Spleen (tissue), 11 donors: Measurements from ENCODE around the gene ADAMTS3. TPM values are rescaled to one million over a fixed set of nuclear protein-coding genes. Genes with fewer than 3 reads are reported as not detected.

Source experiments
- DNase-seq: peaks from one replicate; pipeline ENCODE4 v3.0.0-alpha.2; 2020
- H3K27ac ChIP-seq, 8 donors: fragments of 200-600 bp; sonication (generic) in 7 of 8; 1 replicate in 4 of 8; 2 replicates in 4 of 8; pipeline versions ENCODE4 v1.5.0 to v1.8.0; 2016 to 2021; ENCODE audit warnings: inconsistent platforms in 4 of 8, mild to moderate bottlenecking in 4 of 8, moderate library complexity in 1 of 8
- H3K27me3 ChIP-seq, 7 donors: fragments of 200-600 bp; sonication (generic) in 6 of 7; replicated peaks in 1 of 7; 1 replicate in 4 of 7; 2 replicates in 3 of 7; pipeline versions ENCODE4 v1.5.0 to v1.8.0; 2016 to 2021; ENCODE audit warnings: inconsistent platforms in 3 of 7, mild to moderate bottlenecking in 1 of 7
- H3K36me3 ChIP-seq, 6 donors: fragments of 200-600 bp; sonication (generic) in 5 of 6; 1 replicate in 4 of 6; 2 replicates in 2 of 6; pipeline versions ENCODE4 v1.5.0 to v1.8.0; 2016 to 2021; ENCODE audit warnings: inconsistent platforms in 2 of 6
- H3K4me1 ChIP-seq, 6 donors: fragments of 200-600 bp; sonication (generic) in 5 of 6; 1 replicate in 3 of 6; 2 replicates in 3 of 6; pipeline versions ENCODE4 v1.5.0 to v1.8.0; 2016 to 2021; ENCODE audit warnings: inconsistent platforms in 3 of 6
- H3K4me3 ChIP-seq, 8 donors: fragments of 200-600 bp; sonication (generic) in 7 of 8; 1 replicate in 4 of 8; 2 replicates in 4 of 8; pipeline versions ENCODE4 v1.5.0 to v1.8.0; 2016 to 2021; ENCODE audit warnings: inconsistent platforms in 4 of 8, mild to moderate bottlenecking in 4 of 8, moderate library complexity in 2 of 8
- H3K9me3 ChIP-seq, 8 donors: fragments of 200-600 bp; sonication (generic) in 7 of 8; 1 replicate in 4 of 8; 2 replicates in 4 of 8; pipeline versions ENCODE4 v1.5.0 to v1.8.0; 2016 to 2021; ENCODE audit warnings: inconsistent platforms in 4 of 8
- POLR2A ChIP-seq, 3 donors: fragments of 450-650 bp; IDR thresholded peaks; one replicate each; pipeline ENCODE4 v1.5.1; 2017; ENCODE audit warnings: antibody characterized with exemption in 3 of 3, mild to moderate bottlenecking in 1 of 3
- POLR2AphosphoS5 ChIP-seq, 3 donors: sonication (generic); formaldehyde crosslinking; IDR thresholded peaks; one replicate each; pipeline ENCODE4 v1.5.1; 2017; ENCODE audit warnings: antibody characterized with exemption in 3 of 3
- WGBS, 5 donors: extraction: QIAGEN DNeasy Blood & Tissue Kit in 3 of 5; methylation state at CpG; one replicate each; pipeline versions ENCODE4 v1.1.5 to v1.1.7; 2013 to 2018; 5-methylcytosine and 5-hydroxymethylcytosine counted together
- intact Hi-C: fragments of 100-400 bp; cut with DNase I; formaldehyde crosslinking; loops from one replicate; pipeline ENCODE4 v1.15.0; 2023; ENCODE audit warnings: low total_unique reads
- polyA plus RNA-seq, 3 donors: library from polyadenylated mRNA; stranded (reverse); fragments of 200-250 nt; gene quantifications; one replicate each; pipeline ENCODE4 v1.2.1, GENCODE V29; 2013
- total RNA-seq, 7 donors: library from RNA; depleted of rRNA in 3 of 7; stranded (reverse); fragments of >200 nt in 3 of 7; fragmentation: NEBNext Ultra II Directional in 4 of 7; extraction: Animal tissue kit (Norgen Biotek cat#: 25700) in 4 of 7; gene quantifications; one replicate each; pipeline versions ENCODE4 v1.1.0 to v1.2.1, GENCODE V29; 2016 to 2021
- TF ChIP-seq, protein P1 (sequence below), 11 experiments: fragments of 200-600 bp in 7 of 11; fragments of 450-650 bp in 4 of 11; sonication (generic) in 4 of 11; IDR thresholded peaks in 8 of 11; conservative IDR thresholded peaks in 3 of 11; 1 replicate in 7 of 11; 2 replicates in 4 of 11; pipeline versions ENCODE4 v1.4.0 to v1.8.0; 2016 to 2021; ENCODE audit warnings: antibody characterized with exemption in 11 of 11, inconsistent platforms in 4 of 11, mild to moderate bottlenecking in 1 of 11
- donor health status: healthy with polysubstance abuse.
- donor health status: DM: no; HTN: no; CAD: no; lungs with moderate emphysema.
- donor health status: DM: no; HTN: no; CAD: no.
- donor health status: Bipolar disorder and iron deficiency.
- donor health status: healthy.
- donor health status: DM: no; HTN: no; CAD: no.
- donor health status: DM: yes; HTN: yes; CAD: no.

The ADAMTS3 gene
- total and polyA plus RNA-seq, 10 donors, result 0.15 to 2.6 (median 0.66) TPM

DNA sequence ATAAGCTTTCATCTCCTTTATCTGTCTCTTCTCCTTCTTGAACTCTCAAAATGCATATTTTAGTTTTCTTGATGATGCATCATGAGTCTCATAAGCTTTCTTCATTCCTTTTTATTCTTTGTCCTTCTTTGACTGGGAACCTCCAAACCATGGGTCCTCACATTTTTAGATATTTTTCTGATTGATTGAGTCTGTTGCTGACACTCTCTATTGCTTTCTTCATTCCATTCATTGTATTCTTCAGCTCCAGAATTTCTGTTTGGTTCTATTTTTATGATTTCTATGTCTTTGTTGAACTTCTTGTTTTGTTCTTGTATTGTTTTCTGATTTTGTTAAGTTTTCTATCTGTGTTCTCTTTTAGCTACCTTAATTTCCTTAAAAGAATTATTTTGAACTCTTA, 74.9 kb downstream of the ADAMTS3 start:
- Histone ChIP-seq H3K27me3 (no peaks in the 10 kb centered on the region), H3K4me3 (no peak overlapping the region), H3K36me3 (no peaks in the 10 kb centered on the region), H3K4me1 (no peaks in the 10 kb centered on the region), H3K9me3 (peaks cover 0 to 20% (median 16%) of the 10 kb centered on the region in 8 donors), H3K27ac (no peak overlapping the region)
- TF ChIP-seq POLR2A (IDR thresholded peaks at IDR 0.05) (no peak), POLR2AphosphoS5 (IDR thresholded peaks at IDR 0.05) (no peak)
- TF ChIP-seq, protein P1, sequence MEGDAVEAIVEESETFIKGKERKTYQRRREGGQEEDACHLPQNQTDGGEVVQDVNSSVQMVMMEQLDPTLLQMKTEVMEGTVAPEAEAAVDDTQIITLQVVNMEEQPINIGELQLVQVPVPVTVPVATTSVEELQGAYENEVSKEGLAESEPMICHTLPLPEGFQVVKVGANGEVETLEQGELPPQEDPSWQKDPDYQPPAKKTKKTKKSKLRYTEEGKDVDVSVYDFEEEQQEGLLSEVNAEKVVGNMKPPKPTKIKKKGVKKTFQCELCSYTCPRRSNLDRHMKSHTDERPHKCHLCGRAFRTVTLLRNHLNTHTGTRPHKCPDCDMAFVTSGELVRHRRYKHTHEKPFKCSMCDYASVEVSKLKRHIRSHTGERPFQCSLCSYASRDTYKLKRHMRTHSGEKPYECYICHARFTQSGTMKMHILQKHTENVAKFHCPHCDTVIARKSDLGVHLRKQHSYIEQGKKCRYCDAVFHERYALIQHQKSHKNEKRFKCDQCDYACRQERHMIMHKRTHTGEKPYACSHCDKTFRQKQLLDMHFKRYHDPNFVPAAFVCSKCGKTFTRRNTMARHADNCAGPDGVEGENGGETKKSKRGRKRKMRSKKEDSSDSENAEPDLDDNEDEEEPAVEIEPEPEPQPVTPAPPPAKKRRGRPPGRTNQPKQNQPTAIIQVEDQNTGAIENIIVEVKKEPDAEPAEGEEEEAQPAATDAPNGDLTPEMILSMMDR (IDR thresholded peaks at IDR 0.05 in 8 of 11, conservative IDR thresholded peaks at IDR 0.05 in 3 of 11), result no peak
- intact Hi-C loops, result no loop called here
- DNase-seq, result no peak

- no peaks in the 10 kb centered on the region for H3K36me3 ChIP-seq
- H3K9me3 ChIP-seq, result peaks cover 0 to 10% (median 8%) of the 10 kb centered on the region in 8 donors
- WGBS, 5 donors, result 61 to 68% (median 64%) methylated on average over 4 of the region's 4 CpGs
- H3K27me3 ChIP-seq, result no peaks in the 10 kb centered on the region
- DNase-seq, result no peak
- no peaks in the 10 kb centered on the region for H3K4me1 ChIP-seq
- H3K27ac ChIP-seq, result no peak overlapping the region
- no peak for TF ChIP-seq POLR2A (IDR thresholded peaks at IDR 0.05)
- TF ChIP-seq, protein P1 (IDR thresholded peaks at IDR 0.05 in 8 of 11, conservative IDR thresholded peaks at IDR 0.05 in 3 of 11), result no peak
- no peak for TF ChIP-seq POLR2AphosphoS5 (IDR thresholded peaks at IDR 0.05)
- no peak overlapping the region for H3K4me3 ChIP-seq
- intact Hi-C loops, result no loop called here
These were observed 79.8 kb downstream of the ADAMTS3 start for GRCh38 chr4:72489267-72489666.

DNA sequence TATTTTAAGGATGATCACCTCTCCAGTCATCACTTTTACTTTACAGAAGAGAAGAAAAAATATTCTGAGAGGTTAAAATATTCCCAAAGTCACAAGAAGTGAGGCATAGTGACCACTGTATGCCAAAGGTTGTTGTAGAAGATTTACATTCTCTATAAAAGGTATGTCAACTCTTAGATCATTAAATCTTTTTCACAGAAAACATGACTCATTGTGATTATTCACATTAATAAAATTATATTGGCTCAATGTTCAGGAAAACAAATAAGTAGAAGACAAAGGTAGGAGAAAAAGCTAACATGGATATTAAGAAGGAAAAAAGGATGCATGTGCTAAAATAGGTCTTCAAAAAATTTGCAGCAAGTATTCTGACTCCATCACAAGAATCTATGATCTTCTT, 82.0 kb downstream of the ADAMTS3 start:
- TF ChIP-seq, protein P1 (IDR thresholded peaks at IDR 0.05 in 8 of 11, conservative IDR thresholded peaks at IDR 0.05 in 3 of 11), result no peak
- no peak for TF ChIP-seq POLR2A (IDR thresholded peaks at IDR 0.05)
- Histone ChIP-seq H3K9me3 (peaks cover 0 to 9% (median 0%) of the 10 kb centered on the region in 8 donors), H3K27ac (no peak overlapping the region), H3K36me3 (no peaks in the 10 kb centered on the region), H3K4me3 (no peak overlapping the region), H3K4me1 (no peaks in the 10 kb centered on the region), H3K27me3 (no peaks in the 10 kb centered on the region)
- intact Hi-C loops, result no loop called here
- DNase-seq, result no peak

GRCh38 chr4:72484981-72485380, 84.0 kb downstream of the ADAMTS3 start:
- intact Hi-C loops, result no loop called here
- TF ChIP-seq POLR2A (IDR thresholded peaks at IDR 0.05) (no peak), POLR2AphosphoS5 (IDR thresholded peaks at IDR 0.05) (no peak)
- TF ChIP-seq, protein P1 (IDR thresholded peaks at IDR 0.05 in 8 of 11, conservative IDR thresholded peaks at IDR 0.05 in 3 of 11), result no peak
- no peak overlapping the region for H3K4me3 ChIP-seq
- no peaks in the 10 kb centered on the region for H3K4me1 ChIP-seq
- H3K36me3 ChIP-seq, result no peaks in the 10 kb centered on the region
- 85 to 95% (median 90%) methylated on average over 1 of the region's 1 CpG for WGBS, 5 donors
- no peak overlapping the region for H3K27ac ChIP-seq
- no peak for DNase-seq
- H3K9me3 ChIP-seq, result peaks cover 0 to 9% (median 0%) of the 10 kb centered on the region in 8 donors
- no peaks in the 10 kb centered on the region for H3K27me3 ChIP-seq
